Peyer's patch (tissue), 4 donors: ENCODE data around the gene CD1E. TPM values are rescaled to one million over a fixed set of nuclear protein-coding genes. Genes with fewer than 3 reads are reported as not detected.
"Not testable (repeated sequence)": the region's sequence is repeated elsewhere in the genome, so short reads cannot be mapped to it uniquely, and the experiment has no call there.

Experiments used
- DNase-seq, 3 donors: peaks; one replicate each; pipeline ENCODE4 v3.0.0-alpha.2; 2017 to 2019
- H3K27ac ChIP-seq, 4 donors: fragments of 200-600 bp; sonication (generic); one replicate each; pipeline ENCODE4 v1.5.1; 2016 to 2019
- H3K27me3 ChIP-seq, 2 donors: fragments of 200-600 bp; sonication (generic); one replicate each; pipeline ENCODE4 v1.5.1; 2019
- H3K36me3 ChIP-seq, 3 donors: fragments of 200-600 bp; sonication (generic); one replicate each; pipeline ENCODE4 v1.5.1; 2016 to 2019
- H3K4me1 ChIP-seq, 4 donors: fragments of 200-600 bp; sonication (generic); one replicate each; pipeline ENCODE4 v1.5.1; 2016 to 2019
- H3K4me3 ChIP-seq, 4 donors: fragments of 200-600 bp; sonication (generic); 1 replicate in 3 of 4; 2 replicates in 1 of 4; pipeline ENCODE4 v1.5.1; 2016 to 2019; ENCODE audit warnings: mild to moderate bottlenecking in 1 of 4
- H3K9me3 ChIP-seq, 4 donors: fragments of 200-600 bp; sonication (generic); one replicate each; pipeline ENCODE4 v1.5.1; 2016 to 2019; ENCODE audit warnings: mild to moderate bottlenecking in 1 of 4
- CTCF ChIP-seq, 6 experiments: fragments of 450-650 bp in 4 of 6; fragments of 200-600 bp in 2 of 6; sonication (generic) in 1 of 6; IDR thresholded peaks; one replicate each; pipeline ENCODE4 v1.5.1; 2017 to 2019; ENCODE audit warnings: antibody characterized with exemption in 6 of 6, mild to moderate bottlenecking in 3 of 6, moderate library complexity in 1 of 6
- POLR2A ChIP-seq, 2 donors: fragments of 450-650 bp; IDR thresholded peaks; one replicate each; pipeline ENCODE4 v1.5.1; 2017; ENCODE audit warnings: antibody characterized with exemption in 2 of 2, mild to moderate bottlenecking in 2 of 2, moderate library complexity in 2 of 2
- total RNA-seq, 4 donors: library from RNA; depleted of rRNA; stranded (reverse); fragments of >200 nt; gene quantifications; one replicate each; pipeline ENCODE4 v1.1.0, GENCODE V29; 2016

CD1E gene
- total RNA-seq, 4 donors from 2014 or later = not detected

GRCh38 chr1:158366783-158367182, 13.1 kb downstream of the CD1E start:
- peaks cover 0 to 5% of the 10 kb centered on the region in 2 donors for H3K27me3 ChIP-seq
- no peak overlapping the region for H3K4me3 ChIP-seq
- TF ChIP-seq POLR2A (IDR thresholded peaks at IDR 0.05) (no peak), CTCF (IDR thresholded peaks at IDR 0.05) (no peak)
- H3K4me1 ChIP-seq = no peaks in the 10 kb centered on the region
- DNase-seq = no peak
- H3K9me3 ChIP-seq = no peaks in the 10 kb centered on the region
- no peaks in the 10 kb centered on the region for H3K36me3 ChIP-seq
- no peak overlapping the region for H3K27ac ChIP-seq

GRCh38 chr1:158371188-158371953, 17.7 kb downstream of the CD1E start:
- Histone ChIP-seq H3K27me3 (peaks cover 0 to 5% of the 10 kb centered on the region in 2 donors), H3K4me1 (no peaks in the 10 kb centered on the region), H3K36me3 (no peaks in the 10 kb centered on the region), H3K4me3 (no peak overlapping the region), H3K27ac (no peak overlapping the region), H3K9me3 (no peaks in the 10 kb centered on the region)
- no peak for TF ChIP-seq POLR2A (IDR thresholded peaks at IDR 0.05)
- TF ChIP-seq CTCF (IDR thresholded peaks at IDR 0.05) = no peak
- no peak for DNase-seq

- not testable (repeated sequence) for H3K27me3 ChIP-seq, H3K27ac ChIP-seq, H3K4me3 ChIP-seq, H3K9me3 ChIP-seq, H3K4me1 ChIP-seq, DNase-seq, H3K36me3 ChIP-seq
Observed at GRCh38 chr1:158374101-158374500, 20.4 kb downstream of the CD1E start.

- Histone ChIP-seq H3K4me1 (no peaks in the 10 kb centered on the region), H3K4me3 (no peak overlapping the region), H3K27ac (no peak overlapping the region), H3K27me3 (peaks cover 0 to 5% of the 10 kb centered on the region in 2 donors), H3K9me3 (no peaks in the 10 kb centered on the region), H3K36me3 (no peaks in the 10 kb centered on the region)
- TF ChIP-seq POLR2A (IDR thresholded peaks at IDR 0.05) (no peak), CTCF (IDR thresholded peaks at IDR 0.05) (no peak)
- DNase-seq = no peak
Observed at GRCh38 chr1:158374860-158375259, 21.2 kb downstream of the CD1E start.

- no peak overlapping the region for H3K27ac ChIP-seq
- H3K9me3 ChIP-seq = no peaks in the 10 kb centered on the region
- no peaks in the 10 kb centered on the region for H3K36me3 ChIP-seq
- no peak for DNase-seq
- no peaks in the 10 kb centered on the region for H3K27me3 ChIP-seq
- no peak for TF ChIP-seq POLR2A (IDR thresholded peaks at IDR 0.05)
- TF ChIP-seq CTCF (IDR thresholded peaks at IDR 0.05) = no peak
- no peak overlapping the region for H3K4me3 ChIP-seq
- H3K4me1 ChIP-seq = no peaks in the 10 kb centered on the region
Observed at GRCh38 chr1:158390331-158390730, 36.6 kb downstream of the CD1E start.

- no peak overlapping the region for H3K27ac ChIP-seq
- no peak overlapping the region for H3K4me3 ChIP-seq
- no peaks in the 10 kb centered on the region for H3K27me3 ChIP-seq
- H3K9me3 ChIP-seq = no peaks in the 10 kb centered on the region
- no peaks in the 10 kb centered on the region for H3K36me3 ChIP-seq
- no peak for DNase-seq
- TF ChIP-seq POLR2A (IDR thresholded peaks at IDR 0.05) = no peak
- TF ChIP-seq CTCF (IDR thresholded peaks at IDR 0.05) = no peak
- H3K4me1 ChIP-seq = no peaks in the 10 kb centered on the region
Observed at GRCh38 chr1:158391099-158391498, 37.4 kb downstream of the CD1E start.
